Activated CD4-positive, CD25-positive, alpha-beta regulatory T cell (primary cell): ENCODE measurements around the gene UCN3.
"Not testable (repeated sequence)": the region's sequence is repeated elsewhere in the genome, so short reads cannot be mapped to it uniquely, and the experiment has no call there.

Experiments used
- DNase-seq, 4 experiments: peaks; one replicate each; lab custom pipeline; 2025; lab: John Stamatoyannopoulos, UW

Gene UCN3

DNA sequence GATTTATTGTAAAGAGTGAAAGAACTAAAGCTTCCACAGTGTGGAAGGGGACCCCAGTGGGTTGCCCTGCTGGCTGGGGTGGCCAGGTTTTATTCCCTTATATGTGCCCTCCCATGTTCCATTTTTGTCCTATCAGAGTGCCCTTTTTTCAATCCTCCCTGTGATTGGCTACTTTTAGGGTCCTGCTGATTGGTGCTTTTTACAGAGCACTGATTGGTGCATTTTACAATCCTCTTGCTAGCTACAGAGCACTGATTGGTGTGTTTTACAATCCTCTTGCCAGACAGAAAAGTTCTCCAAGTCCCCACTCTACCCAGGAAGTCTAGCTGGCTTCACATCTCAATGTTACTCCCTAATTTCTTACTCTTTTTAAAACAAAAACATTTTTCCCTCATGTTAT, 46.0 kb downstream of the UCN3 start:
- not testable (repeated sequence) for DNase-seq

DNA sequence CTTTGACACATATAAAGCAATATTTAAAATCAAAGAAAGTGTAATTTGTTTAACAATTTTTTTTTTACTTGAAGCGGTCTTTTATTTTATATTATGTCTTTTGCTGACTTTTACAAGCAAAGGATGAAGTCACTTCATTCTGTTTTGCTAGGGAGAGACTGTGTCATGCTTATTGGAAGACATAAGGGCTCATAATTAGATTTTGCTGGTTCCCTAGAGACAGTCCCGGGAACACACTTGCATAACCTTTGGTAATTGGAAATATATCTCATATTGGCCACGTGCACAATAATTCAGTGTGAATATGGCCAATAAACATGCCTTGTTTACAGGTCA, 47.1 kb downstream of the UCN3 start:
- no peak for DNase-seq

DNA sequence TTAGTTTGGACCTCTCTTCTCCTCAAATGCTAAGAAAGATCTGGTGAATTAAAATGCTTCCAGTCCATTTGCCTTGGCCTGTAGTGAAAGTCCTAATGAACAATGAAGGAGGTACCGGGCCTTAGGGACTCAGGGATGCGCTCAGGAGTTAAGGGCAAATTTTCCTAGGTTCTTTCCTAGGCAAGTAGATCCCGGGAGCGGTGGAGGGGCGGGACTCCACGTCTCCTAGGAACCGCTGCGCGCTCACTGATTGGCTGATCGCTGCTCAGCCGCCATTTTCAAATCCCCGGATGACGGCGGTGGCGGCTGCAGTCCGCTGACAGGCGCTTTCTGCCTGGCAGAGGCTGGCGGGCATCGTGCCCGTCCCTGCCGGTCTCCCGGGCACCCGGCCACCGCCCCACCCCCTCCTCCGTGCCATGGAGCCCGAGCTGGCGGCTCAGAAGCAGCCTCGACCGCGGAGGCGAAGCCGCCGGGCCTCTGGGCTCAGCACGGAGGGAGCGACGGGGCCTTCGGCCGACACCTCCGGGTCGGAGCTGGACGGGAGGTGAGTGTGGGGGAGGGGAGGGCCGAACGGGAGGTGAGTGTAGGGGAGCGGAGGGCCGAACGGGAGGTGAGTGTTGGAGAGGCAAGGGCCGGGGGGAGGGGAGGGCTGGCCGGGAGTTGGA, 47.6 kb downstream of the UCN3 start, which contains the start of gene NET1:
Gene NET1, plus strand, starts transcription at position 281 of the 665 bp plus-strand sequence. Its CDS starts 136 bp downstream, at position 417.
- DNase-seq: peak; percentile 27 to 43 (median 36)

DNA sequence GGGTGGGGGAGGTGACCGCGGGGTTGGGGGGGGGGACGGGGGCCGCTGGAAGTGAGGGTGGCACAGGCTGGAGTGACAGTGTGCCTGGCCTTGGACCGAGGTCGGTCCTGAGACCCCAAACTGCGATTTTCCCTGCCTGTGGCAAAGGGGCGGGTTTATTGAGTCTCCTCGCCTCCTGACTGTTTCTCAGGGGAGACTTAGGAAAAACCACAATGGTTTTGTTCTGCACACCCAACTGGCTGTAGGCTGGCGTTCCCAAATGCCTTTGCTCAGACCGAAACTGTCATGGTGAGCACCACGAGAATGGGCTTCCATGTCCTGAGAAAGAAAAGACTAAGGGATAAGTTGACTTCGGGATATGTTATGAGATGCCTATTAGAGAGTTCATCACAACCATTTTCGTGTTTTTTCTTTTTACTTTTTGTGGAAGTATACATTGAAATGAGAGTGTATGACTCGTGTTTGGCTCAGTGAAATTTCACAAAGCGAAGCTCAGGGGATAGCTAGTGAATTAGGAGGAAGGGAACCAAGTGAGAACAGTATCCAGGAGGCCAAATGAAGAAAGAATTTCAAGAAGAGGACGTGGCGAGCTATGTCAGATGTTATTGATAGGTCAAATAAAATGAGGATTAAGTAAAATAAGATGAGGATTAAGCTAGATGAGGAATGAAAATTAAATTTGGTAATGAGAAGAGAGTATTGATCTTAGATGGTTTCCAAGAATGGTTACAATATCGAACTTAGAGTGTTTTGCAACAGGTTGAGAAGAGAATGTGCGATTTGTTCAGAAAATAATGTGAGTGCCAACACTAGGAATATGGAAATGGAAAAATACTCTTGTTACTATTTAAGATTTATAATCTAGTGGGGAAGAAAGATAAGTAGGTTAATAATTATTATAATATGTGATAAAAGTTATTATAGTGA, 48.5 kb downstream of the UCN3 start:
- no peak for DNase-seq

DNA sequence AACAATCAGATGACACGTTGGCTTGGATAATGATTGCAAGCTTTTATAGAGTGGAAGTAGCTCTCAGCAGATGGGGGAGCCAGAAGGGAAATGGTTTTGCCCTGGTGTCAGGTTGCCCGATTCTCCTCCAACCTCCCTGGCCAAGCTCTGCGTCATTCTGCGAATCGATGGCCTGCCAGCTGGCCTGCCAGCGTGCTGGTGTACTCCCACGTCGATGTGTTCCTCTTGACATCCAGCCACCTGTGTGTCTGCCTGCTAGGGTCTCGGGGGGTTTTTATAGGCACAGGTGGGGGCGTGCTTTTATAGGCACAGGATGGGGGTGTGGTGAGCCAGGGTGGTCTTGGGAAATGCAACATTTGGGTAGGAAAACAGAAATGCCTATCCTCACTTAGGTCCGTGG, 52.2 kb downstream of the UCN3 start:
- no peak for DNase-seq

DNA sequence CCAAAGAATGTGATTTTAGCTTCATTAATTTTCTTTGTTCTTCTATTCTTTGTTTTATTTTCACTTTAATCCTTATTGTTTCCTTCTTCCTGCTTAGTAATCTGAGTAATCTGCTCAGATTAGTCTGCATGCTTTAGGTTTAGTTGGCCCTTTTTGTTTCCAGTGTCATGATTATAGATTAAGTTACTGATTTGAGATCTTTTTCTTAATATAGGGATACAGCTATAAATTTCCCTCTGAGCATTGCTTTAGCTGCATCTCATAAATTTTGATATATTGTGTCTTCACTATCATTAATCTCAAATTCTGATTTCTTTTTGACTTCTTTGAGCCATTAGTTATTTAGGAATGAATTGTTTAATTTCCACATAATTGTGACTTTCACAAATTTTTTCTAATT, 53.8 kb downstream of the UCN3 start:
- no peak for DNase-seq

DNA sequence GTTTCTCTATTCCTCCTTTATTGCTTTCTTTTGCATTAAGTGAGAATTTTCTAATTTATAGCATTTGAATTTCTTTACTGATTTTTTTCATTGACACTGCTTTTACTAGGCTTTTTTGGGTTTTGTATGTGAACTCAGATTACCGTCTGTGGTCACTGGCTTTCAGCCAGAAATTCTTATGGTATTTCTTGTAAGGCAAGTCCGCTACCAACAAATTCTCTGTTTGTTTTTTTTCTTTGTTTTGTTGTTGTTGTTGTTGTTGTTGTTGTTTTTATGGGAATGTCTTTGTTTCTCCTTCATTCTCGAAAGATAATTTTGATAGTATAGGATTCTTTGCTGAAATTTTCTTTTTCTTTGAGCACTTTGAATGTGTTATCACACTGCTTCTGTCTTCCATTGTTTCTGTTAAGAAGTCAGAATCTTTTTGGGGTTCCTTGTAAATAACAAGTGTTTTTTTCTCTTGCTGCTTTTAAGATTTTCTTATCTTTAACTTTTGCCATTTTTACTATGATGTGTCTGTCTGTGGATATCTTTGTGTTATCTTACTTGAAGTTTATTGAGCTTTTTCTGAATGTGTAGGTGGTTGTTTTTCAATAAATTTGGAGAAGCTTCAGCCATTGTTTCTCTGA, 54.8 kb downstream of the UCN3 start:
- no peak for DNase-seq

DNA sequence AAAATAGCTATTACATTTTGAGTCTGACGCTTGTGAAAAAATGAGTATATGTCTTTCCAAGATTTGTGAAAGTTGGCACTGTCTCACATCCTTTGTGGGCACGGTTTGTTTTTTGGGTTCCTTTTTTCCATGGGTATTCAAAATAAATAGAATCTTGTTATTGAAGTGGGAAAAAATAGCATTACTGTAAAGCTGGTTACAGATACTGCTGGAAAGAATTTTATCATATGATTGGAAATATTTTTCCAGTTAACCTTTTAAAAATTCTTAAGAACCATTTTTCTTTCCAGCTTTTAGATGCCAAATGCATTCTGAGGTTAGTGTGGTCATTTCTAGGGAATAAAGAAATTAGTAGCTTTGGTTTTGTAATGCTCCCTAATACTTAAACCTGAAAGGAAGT, 59.0 kb downstream of the UCN3 start:
- DNase-seq: no peak
